ENCODE measurements around the gene MROH7.

MROH7 gene

DNA sequence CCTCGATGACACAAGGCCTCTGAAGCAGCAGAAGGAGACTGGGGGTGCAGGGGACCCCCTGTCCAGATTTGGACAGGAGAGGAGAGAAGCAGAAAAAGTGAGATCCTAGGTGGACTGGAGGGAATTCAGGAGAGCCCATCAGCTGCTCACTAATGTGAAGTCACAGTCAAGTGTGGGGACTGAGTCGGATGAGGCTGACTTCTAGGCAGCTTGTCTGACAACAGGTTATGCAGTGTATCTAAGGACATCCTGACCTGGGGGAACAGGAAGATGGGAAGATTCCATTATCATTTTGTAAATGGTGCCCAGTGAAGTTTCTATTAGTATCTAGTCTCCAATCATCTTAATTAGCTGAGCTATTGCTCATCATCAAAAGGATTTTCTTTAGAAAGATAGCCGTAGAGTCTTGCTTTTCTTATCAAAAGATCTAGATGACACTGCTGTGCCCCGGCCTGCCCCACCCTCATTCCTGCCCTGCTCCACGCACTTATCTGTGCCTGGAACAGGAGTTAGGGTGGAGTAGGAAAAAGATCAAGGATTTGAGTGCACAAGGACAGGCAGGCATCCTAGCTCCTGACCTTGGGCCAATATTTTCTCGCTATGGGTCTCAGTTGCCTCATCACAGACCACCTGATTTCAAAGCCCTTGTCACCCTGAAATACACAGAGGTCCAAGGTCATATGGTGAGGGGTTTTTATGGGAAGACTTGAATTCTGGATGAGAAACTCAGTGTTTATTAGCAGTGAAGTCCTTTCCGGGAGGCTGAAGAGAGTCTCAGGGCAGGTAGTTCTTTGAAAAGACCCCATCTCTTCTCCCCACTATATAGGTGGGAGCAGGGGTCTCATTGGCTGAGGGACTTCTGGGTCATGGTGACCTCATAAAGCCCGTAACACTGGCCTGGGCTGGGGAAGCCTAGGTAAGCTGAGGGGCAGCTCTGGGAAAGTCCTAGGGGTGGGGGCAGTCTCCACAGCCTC, at the start of gene MROH7:
Gene MROH7, plus strand, starts transcription at position 924 of the 974 bp plus-strand sequence. CDS start 11,141 bp downstream, outside the sequence.
- in situ Hi-C loops (cut with MboI; ENCODE audit: low sequenced_read_pairs), result no loop called here

DNA sequence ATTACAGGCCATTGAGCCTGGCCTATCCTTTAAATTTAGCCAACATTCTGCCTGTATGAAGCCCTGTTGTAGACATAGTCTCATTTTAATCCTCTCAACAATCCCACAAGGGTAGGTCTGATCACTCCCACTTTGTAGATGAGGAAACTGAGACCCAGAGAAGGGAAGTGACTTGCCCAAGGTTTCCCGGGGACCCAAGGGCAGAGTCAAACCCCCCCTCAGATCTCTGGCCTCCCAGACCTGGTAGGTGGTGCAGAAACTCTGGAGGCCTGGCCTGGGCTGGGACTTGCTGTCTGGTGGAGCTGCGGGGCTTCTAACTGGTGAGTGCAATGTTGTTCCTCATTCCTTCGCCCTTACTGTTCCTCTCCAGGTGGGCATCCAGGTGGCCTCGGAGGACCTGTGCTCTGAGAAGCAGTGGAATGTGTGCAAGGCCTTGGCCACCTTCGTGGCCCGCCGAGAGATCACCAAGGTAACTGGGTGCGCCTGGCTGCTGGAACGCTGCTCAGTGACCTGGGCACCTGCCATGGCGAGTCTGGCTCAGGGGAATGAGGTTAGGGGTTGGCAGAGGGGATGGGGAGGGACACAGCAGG, 47.9 kb upstream of the MROH7 start:
- in situ Hi-C loops (cut with MboI; ENCODE audit: low sequenced_read_pairs), result no loop called here

DNA sequence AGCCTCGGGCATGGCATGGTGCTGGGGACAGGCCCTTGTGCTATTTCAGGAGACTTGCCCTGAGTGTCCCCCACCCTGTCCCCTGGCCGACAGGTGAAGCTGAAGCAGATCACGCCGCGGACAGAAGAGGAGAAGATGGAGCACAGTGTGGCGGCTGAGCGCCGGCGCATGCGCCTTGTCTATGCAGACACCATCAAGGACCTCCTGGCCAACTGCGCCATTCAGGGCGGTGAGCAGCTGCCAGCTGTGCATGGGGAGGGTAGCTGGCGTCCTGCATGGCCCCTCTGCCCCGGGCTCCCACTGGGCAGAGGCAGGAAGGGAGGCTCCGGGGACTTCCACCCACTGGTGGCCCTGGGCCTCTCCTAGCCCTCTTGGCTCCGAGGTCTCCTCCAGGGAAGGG, 47.1 kb upstream of the MROH7 start:
- in situ Hi-C loops (cut with MboI; ENCODE audit: low sequenced_read_pairs), result no loop called here

DNA sequence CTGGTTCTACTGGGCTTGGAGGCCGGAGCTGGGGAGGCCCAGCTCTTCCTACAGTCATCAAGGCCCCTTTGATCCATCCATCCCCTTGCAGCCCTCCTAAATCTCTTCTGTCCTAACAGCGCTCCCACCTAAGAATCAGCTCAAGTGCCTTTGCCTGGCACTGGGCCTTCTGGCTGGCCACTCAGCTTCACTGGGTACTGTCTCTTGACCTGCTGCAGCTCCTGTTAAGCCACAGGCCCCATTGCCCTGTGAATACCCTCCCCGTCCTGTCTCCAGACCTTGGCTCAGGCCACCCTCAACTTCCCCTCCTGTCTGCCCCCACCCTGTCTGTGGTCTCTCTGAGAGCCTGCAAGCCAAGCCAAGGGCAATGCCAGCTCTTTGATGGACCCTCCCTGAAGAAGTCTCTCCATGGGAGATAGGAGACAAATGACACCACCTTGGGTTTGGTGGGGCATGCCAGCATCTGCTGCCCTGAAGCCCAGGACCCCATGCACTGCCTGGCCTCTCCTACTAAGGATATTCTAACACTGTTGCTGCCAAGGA, 45.6 kb upstream of the MROH7 start:
- in situ Hi-C loops (cut with MboI; ENCODE audit: low sequenced_read_pairs), result no loop called here

DNA sequence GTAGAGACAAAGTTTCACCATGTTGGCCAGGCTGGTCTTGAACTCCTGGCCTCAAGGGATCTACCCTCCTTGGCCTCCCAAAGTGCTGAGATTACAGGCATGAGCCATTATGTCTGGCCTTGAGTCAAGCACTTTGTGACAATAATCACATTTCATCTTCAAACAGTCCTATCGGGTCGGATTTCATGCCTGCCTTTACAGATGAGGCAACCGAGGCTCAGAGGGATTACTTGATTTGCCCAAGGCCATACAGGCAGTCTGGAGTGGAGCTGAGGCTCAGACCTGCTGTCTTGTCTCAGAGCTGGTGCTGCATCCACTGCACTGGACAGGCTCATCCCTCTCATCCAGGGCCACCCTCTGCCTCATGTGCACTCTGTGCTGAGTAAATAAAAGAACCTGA, 44.8 kb upstream of the MROH7 start:
- in situ Hi-C loops (cut with MboI; ENCODE audit: low sequenced_read_pairs), result no loop called here

DNA sequence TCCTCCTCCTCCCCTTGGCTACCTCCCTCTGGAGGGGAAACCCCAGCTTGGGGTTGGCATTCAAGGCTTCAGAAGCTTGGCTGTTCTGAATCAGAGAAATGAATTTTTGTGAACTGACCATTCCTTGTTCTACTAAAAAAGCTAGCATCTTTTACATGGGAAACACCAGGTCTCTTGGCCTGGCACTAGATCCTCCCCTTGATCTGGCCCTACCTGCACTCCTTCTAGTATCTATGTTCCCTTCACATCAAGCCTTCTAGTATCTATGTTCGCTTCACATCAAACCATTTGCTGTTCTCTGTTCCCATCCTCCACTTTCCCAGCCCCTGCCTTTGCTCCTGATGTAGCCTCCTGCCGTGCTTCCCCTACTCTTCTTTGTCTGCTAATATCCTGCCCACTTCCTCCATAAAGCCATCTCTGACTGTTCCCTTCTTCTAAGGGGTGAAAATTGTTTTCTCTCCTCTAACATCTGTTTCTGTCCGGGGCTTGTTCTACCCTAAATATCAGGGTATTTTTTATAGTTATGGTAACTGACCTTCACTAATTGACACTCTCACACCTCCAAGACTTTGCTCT, 44.0 kb upstream of the MROH7 start:
- in situ Hi-C loops (cut with MboI; ENCODE audit: low sequenced_read_pairs), result no loop called here

DNA sequence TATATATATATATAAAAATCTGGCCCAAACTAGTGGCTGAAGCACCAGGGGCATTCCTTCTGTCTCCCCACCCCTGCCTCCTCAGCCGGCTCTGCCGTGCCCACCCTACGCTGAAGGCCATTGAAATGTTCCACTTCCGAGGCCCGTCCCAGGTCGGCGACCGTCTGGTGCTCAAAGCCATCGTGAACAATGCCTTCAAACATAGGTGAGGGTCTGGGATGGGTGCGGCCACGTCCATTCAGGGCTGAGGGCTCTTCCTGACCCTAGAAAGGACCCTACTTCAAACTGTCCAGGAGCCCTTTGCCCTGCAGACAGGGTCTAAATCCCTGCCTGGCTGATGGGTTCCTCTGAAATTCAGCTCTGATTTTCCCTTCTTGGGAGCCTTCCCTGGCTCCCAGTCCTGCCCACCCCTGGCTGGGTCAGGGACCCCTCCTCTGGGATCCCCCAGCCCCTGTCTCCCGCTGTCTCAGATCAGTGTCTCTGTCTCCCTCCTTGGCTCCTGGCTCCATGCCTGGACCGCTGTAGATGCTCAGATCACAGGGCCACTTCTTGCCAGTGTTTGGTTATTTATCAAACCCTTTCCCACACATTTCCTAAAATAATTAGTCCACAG, 42.3 kb upstream of the MROH7 start:
- in situ Hi-C loops (cut with MboI; ENCODE audit: low sequenced_read_pairs), result no loop called here

DNA sequence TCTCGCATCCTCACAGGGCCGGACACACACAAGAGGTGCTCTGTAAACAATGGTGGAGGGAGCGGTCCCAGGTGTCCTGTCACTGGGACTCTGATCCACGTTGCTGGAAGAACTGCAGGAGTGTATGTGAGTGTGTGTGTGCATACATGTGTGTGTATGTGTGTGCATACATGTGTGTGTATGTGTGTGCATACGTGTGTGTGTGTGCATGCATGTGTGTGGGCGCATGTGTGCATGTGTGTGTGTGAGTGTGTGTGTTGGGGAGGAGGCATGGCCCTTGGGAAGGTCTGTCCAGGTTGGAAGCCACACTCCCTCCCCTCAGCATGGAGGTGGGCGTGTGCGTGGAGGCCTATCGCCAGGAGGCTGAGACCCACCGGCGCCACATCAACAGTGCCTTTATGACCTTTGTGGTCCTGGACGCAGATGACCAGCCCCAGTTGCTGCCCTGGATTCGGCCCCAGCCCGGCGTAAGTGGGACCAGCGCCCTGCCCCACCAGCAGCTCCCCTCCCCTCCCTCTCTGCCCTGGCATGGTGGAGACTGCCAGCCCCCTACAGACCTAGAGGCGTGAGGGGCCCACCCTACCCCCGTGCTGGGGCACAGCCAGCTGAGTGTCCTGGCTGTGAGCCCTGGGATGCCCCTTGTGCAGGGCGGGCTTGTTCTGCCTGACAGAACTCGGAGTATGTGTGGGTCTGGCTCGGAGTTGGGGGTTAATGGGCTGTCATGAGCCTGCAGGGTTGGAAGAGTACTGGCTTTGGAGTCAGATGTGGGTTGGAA, 40.5 kb upstream of the MROH7 start:
- in situ Hi-C loops (cut with MboI; ENCODE audit: low sequenced_read_pairs), result no loop called here

DNA sequence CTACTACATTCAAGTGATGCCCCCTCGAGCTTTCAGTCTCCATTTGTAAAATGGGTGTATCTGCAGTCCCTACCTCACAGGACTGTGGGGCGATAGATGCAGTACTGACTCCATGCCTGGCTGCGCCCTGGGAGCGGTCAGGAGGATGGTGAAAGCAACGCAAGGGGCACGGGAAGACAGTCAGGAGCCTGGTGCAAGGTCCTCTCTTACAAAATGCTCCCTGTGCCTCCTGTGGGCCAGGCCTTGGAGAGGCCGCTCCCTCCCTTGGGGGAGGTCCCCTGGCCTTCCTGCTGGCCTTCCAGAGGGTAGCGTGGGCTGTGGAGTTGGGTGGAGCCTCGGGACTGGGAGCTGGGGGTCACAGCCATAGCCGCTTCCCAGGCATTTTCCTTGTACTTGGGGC, 39.9 kb upstream of the MROH7 start:
- in situ Hi-C loops (cut with MboI; ENCODE audit: low sequenced_read_pairs), result no loop called here

DNA sequence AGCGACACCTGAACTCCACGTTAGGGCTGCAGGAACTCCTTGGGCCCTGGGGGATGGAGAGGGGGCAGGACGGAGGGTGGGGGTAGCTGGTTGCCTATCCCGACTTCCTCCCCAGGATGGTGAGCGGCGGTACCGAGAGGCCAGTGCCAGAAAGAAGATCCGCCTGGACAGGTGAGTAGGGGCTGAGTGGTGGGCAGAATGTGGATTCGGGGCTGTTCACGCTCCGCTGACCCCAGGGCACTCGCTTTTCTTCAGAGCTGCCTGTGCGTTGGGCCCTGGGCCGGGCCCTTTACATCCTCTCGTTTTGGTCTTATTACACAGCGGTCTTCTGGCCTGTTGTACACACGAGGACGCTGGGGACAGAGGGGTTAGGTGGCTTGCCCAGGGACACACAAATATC, 39.0 kb upstream of the MROH7 start:
- in situ Hi-C loops (cut with MboI; ENCODE audit: low sequenced_read_pairs), result no loop called here

DNA sequence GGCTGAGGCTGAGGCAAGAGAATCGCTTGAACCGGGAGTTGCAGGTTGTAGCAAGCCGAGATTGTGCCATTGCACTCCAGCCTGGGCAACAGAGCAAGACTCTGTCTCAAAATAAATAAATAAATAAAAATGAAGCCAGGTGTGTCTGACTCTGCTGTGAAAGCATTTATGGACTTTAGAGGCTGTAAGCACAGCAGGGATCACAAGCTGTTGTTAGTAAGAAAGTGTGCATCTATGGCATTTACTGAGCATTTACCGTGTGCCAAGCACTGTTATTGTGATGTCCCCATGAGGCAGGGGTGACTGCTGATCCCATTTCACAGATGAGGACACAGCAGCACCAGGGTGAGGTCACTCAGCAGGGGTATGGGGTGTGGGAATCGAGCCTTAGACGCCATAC, 38.3 kb upstream of the MROH7 start:
- in situ Hi-C loops (cut with MboI; ENCODE audit: low sequenced_read_pairs), result no loop called here

DNA sequence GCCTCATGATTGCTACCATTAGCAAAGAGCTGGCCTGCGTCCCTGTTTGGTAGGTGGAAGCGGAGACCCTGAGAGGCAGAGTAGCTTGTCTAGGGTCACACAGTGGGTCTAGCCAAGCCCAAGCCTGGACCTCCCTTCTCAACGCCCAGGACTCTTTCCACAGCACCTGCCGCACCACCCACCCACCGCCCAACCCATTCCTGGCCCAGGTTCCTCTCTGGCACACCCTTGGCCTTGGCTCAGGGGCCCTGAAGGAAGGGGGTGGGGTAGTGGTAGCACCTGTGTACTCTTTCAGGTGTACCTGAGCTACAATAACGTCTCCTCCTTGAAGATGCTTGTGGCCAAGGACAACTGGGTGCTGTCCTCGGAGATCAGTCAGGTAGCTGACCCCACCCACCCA, 37.5 kb upstream of the MROH7 start:
- in situ Hi-C loops (cut with MboI; ENCODE audit: low sequenced_read_pairs), result no loop called here

DNA sequence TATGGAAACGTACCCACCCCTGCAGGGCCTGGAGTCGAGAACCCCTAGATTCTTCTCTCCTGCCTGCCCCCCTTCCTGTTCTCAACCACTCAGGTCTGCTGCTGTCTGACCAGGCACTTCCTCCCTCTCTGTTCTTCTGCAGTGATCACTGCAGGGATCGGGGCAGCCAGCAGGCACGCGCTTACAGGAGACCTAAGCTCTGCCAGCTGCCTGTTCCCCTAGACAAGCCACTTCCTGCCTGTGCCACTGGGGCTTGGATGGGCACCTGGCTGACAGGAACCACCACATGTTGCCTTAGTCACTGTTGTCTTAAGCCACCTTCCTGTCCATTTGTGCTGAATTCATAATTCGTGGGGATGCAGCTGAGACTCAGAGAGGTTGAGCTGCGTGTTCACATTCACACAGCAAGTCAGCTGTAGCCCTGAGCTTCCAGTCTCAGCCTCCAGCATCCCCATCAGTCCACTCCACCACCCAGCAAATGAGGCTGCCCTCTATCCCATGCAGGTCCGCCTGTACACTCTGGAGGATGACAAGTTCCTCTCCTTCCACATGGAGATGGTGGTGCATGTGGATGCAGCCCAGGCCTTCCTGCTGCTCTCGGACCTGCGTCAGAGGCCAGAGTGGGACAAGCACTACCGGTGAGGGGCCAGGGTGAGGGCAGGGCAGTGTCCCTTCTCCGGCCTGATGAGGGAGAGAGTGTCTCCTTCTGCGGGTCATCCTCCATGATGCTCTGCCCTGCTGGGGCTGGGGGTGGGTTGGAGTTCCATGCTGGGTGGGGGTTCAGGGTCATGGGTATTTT, 36.8 kb upstream of the MROH7 start:
- in situ Hi-C loops (cut with MboI; ENCODE audit: low sequenced_read_pairs), result no loop called here

DNA sequence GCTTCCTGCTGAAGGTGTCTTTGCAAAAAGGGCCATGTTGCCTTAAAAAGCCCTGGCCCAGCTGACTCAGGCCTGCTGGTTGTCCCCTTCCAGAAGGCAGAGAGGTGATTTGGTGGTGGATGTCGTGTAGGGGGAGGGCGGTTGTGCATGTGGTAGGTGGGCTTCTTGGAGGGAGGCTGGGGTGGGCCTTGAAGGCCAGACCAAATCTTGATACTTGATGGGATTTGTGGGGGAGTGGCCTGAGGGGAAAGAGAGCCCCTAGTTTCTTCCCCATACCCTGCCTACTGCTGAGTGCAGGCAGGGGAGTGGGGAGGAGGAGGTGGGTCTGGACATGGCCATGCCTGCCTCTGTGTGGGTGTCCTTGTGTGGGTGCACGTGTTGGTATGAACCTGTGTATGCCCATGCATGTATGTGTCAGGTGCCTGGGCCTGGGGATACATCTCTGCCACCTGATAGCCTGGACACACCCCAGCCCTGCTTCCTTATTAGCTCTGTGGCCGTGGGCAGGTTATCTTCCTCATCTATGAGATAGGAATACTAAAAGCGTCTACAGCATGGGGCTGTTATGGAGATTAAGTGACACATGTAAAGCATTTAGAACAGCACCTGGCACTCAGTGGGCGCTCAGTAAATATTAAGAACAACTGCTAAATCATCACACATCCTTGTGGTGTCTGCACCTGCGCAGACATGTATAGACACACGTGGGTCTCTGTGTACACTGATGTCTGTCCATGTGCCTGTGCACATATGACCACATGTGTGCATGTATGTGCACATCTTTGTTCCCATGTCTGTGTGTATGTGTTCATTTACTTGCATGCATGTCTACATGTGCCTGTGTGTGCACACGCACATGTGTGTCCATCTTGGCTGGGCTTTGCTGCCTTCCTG, 35.2 kb upstream of the MROH7 start:
- in situ Hi-C loops (cut with MboI; ENCODE audit: low sequenced_read_pairs), result no loop called here

DNA sequence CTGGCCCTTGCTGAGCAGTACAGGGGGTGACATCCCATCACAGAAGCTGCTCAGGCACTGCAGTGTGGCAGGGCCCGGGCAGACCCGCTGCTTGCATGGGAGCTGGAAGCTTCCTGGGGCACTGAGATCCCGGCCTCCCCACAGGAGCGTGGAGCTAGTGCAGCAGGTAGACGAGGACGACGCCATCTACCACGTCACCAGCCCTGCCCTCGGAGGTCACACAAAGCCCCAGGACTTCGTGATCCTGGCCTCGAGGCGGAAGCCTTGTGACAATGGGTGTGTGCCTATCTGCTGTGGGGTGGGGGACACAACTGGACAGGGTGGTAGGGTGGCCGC, 34.6 kb upstream of the MROH7 start:
- in situ Hi-C loops (cut with MboI; ENCODE audit: low sequenced_read_pairs), result no loop called here

DNA sequence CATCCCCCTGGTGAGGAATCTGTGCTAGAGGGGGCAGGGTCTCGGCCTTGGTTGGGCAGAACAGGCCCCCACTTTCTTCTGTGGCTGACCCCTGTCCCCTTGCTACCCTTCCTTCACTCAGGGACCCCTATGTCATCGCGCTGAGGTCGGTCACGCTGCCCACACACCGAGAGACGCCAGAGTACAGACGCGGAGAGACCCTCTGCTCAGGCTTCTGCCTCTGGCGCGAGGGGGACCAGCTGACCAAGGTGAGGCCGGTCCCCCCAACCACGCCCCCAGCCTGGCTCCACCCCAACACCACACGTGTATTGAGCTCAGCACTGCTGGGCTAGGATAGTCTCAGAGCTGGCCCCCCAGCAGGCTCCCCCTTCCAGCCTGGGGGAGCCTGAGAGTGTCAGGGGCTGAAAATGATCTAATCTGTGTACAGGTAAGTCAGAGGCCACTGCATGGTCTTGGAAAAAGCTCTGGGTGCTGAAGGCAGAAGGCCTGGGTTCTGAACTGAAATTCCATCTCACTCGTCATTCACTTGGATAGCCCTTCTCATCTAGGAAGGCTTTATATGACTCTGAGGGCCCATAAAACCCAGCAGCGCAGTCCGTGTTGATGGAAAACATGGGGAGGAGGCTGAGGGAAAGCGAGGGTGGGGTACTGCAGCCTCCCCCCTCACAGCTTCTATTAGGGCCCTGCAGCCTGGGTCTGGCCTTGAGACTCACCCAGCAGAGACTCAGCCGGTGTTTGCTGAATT, 33.6 kb upstream of the MROH7 start:
- in situ Hi-C loops (cut with MboI; ENCODE audit: low sequenced_read_pairs), result no loop called here

DNA sequence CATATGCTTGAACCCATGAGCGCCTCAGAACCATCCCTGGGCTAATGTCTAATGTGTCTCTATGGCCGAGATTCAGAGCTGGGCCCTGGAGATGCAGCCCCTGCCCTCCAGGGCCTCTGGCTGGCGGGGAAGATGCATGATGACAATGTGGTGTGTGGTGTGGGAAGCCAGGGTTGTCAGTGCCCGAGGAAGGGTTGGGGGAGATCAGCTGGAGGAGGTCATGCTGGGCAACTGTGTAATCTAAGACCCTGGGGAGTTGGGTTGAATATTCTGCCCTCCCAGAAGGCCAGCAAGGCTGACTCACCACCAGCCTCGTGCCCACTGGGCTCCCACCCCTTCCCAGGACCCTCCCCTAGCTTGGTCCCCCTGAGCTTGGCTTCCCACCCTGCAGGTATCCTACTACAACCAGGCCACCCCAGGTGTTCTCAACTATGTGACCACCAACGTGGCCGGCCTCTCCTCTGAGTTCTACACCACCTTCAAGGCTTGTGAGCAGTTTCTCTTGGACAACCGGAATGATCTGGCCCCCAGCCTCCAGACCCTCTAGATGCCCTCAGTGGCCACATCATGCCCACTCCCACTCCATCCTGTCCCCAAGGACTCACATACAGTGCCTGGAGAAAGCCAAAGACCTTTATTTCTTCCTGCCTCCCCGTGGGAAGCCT, 32.9 kb upstream of the MROH7 start:
- in situ Hi-C loops (cut with MboI; ENCODE audit: low sequenced_read_pairs), result no loop called here

Data from HL-60/S4 treated with retinoic acid at 250 ng/mL for 4 days and 3 days (cell line).